Cardiac muscle cell (in vitro differentiated cells and primary cell): ENCODE results near the gene GPR84. TPM values are rescaled to one million over a fixed set of nuclear protein-coding genes. Genes with fewer than 3 reads are reported as not detected.

Experiments used
- DNase-seq, 2 donors: peaks; one replicate each; pipeline versions ENCODE4 v3.0.0 to v3.0.0-alpha.2; 2010 to 2017; ENCODE audit warnings: low read depth in 1 of 2, low spot score in 1 of 2
- H3K27ac ChIP-seq: fragments of 200-600 bp; sonication (generic); 2 replicates; pipeline ENCODE4 v1.5.1; 2016
- H3K27me3 ChIP-seq: fragments of 200-600 bp; sonication (generic); 2 replicates; pipeline ENCODE4 v1.6.0; 2016; ENCODE audit warnings: control low read depth
- H3K36me3 ChIP-seq: fragments of 200-600 bp; sonication (generic); 2 replicates; pipeline ENCODE4 v1.5.1; 2016; ENCODE audit warnings: control low read depth
- H3K4me1 ChIP-seq: fragments of 200-600 bp; sonication (generic); 2 replicates; pipeline ENCODE4 v1.8.1; 2017; ENCODE audit warnings: low read depth, mild to moderate bottlenecking, mixed run types
- H3K4me3 ChIP-seq: fragments of 200-600 bp; sonication (generic); 2 replicates; pipeline ENCODE4 v1.5.1; 2016; ENCODE audit warnings: mild to moderate bottlenecking
- H3K9me3 ChIP-seq: fragments of 200-600 bp; sonication (generic); 2 replicates; pipeline ENCODE4 v1.5.1; 2017; ENCODE audit warnings: low read depth, mild to moderate bottlenecking, control low read depth
- CTCF ChIP-seq: IDR thresholded peaks from 2 replicates; pipeline ENCODE4 v1.5.1; 2012; ENCODE audit warnings: low read depth, mild to moderate bottlenecking, low read length
- polyA plus RNA-seq: library from polyadenylated mRNA; unstranded; fragments of >200 nt; fragmentation: Nextera tagmentation; extraction: Ambion mirVana; gene quantifications from 2 replicates; pipeline ENCODE4 v1.2.1, GENCODE V29; 2016
- total RNA-seq: library from RNA; depleted of rRNA; stranded (reverse); fragments of >200 nt; gene quantifications from 2 replicates; pipeline ENCODE4 v1.2.3, GENCODE V29; 2016

GPR84 gene
- total and polyA plus RNA-seq, 2 experiments from 2014 or later = 0.09 TPM; not detected in 1

- Histone ChIP-seq H3K27ac (peak overlapping the region; percentile 44), H3K36me3 (no peaks in the 10 kb centered on the region), H3K4me3 (no peak overlapping the region), H3K27me3 (no peaks in the 10 kb centered on the region), H3K9me3 (no peaks in the 10 kb centered on the region), H3K4me1 (peaks cover 24% of the 10 kb centered on the region)
- peak in 1 of 2 donors; percentile 67 for DNase-seq
- no peak for TF ChIP-seq CTCF
Observed at GRCh38 chr12:54371328-54372112, 7.2 kb upstream of the GPR84 start.

- no peak overlapping the region for H3K27ac ChIP-seq
- TF ChIP-seq CTCF = peak; percentile 89
Observed at GRCh38 chr12:54370171-54370730, 6.0 kb upstream of the GPR84 start.

GRCh38 chr12:54369597-54370131 lies 5.4 kb upstream of the GPR84 start:
- Histone ChIP-seq H3K36me3 (no peaks in the 10 kb centered on the region), H3K27me3 (no peaks in the 10 kb centered on the region), H3K27ac (no peak overlapping the region), H3K4me1 (peaks cover 14% of the 10 kb centered on the region), H3K4me3 (no peak overlapping the region), H3K9me3 (no peaks in the 10 kb centered on the region)
- DNase-seq = no peak
- TF ChIP-seq CTCF = no peak

More at GRCh38 chr12:54370171-54370730, 6.0 kb upstream of the GPR84 start:
- no peaks in the 10 kb centered on the region for H3K36me3 ChIP-seq
- H3K4me1 ChIP-seq = peaks cover 20% of the 10 kb centered on the region
- no peak overlapping the region for H3K4me3 ChIP-seq
- H3K9me3 ChIP-seq = no peaks in the 10 kb centered on the region
- DNase-seq = peak; percentile 85 to 90
- H3K27me3 ChIP-seq = no peaks in the 10 kb centered on the region

GRCh38 chr12:54368709-54369596 lies 4.7 kb upstream of the GPR84 start:
- no peak overlapping the region for H3K4me3 ChIP-seq

More at GRCh38 chr12:54368709-54369596, 4.7 kb upstream of the GPR84 start:
- no peaks in the 10 kb centered on the region for H3K9me3 ChIP-seq
- H3K4me1 ChIP-seq = peaks cover 9% of the 10 kb centered on the region
- peak; percentile 91 to 93 for DNase-seq
- peak; percentile 93 for TF ChIP-seq CTCF
- H3K27me3 ChIP-seq = no peaks in the 10 kb centered on the region
- no peak overlapping the region for H3K27ac ChIP-seq
- H3K36me3 ChIP-seq = no peaks in the 10 kb centered on the region
